GM19043 (cell line): Measurements from ENCODE around the gene MT1H.

Source experiments
- ATAC-seq: cut with Tn5 transposase; IDR thresholded peaks from one replicate; pipeline ENCODE4 v1.9.1; 2021; ENCODE audit warnings: low read depth; ENCODE audit not compliant: unreplicated experiment

MT1H gene

GRCh38 chr16:56635441-56635967 is 34.1 kb upstream of the MT1H start:
- ATAC-seq = no peak

GRCh38 chr16:56636616-56637413 is 32.8 kb upstream of the MT1H start:
- ATAC-seq = no peak

DNA sequence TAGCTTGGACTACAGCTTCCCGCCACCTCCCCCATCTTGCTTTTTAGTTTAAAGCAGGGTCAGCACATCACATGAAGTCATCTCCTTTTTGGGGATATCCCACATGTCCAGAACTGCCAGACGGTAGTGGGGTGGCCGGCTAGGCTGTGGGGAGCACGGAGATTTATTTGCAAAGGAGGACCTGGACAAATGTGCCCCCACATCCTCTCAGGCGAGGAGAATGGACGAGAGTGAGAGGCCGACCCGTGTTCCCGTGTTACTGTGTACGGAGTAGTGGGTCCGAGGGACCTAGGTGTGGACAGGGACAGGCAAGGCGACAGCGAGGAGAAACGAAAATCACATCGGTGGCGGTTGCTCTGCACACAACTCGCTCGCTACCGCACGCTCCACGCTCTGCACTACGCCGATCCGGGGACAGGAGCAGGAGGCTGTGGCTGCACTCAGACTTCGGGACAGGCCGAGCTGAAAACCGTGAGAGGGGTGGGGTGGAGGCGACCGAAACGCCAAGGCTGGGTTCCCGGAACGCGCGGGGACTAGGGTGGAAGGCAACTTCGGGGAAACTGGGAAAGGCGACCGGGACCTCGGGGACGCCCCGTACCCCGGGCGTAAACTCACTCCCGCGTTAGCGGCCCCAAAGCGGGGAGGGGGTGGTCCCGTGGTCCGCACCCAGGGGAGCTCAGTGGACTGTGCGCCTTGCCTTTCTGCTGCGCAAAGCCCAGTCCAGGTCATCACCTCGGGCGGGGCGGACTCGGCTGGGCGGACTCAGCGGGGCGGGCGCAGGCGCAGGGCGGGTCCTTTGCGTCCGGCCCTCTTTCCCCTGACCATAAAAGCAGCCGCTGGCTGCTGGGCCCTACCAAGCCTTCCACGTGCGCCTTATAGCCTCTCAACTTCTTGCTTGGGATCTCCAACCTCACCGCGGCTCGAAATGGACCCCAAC is 31.5 kb upstream of the MT1H start, which contains the start of gene MT1A:
Gene MT1A (plus strand): TSS at position 853 of the 937 bp plus-strand sequence. CDS start 73 bp downstream, at position 926.
- no peak for ATAC-seq

DNA sequence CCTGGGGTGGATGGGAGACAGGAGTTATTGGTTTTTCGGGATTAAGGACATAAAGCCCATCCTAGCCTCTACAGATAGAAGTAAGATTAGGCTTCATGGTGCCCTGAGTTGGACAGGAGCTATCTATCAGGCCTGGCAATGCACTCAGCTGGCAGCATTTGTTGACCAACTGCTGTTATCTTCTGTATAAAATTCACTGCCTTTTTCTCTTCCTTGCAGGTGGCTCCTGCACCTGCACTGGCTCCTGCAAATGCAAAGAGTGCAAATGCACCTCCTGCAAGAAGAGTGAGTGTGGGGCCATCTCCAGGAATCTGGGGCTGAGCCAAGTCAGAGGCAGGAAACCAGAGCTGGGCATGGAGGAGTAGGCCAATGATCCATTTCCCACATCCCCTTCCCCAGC is 30.6 kb upstream of the MT1H start:
- no peak for ATAC-seq

DNA sequence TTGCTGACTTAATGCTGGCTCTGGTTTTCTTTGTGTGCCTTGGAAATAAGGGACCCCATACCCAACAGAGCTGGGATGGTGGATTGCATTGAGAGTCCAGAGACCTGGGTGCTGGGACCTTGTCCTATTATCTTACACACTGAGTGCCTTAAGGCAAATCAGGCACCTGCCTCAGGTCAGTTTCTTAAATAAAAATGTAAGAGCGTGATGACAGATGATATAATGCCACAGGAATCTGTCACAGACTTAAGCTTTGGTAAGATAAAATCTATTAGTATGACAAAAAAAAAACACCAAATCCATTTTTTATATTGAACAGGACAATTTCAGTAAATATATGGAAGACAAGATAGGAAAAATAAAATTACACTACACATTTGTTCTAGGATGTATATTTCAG is 29.5 kb upstream of the MT1H start:
- no peak for ATAC-seq

DNA sequence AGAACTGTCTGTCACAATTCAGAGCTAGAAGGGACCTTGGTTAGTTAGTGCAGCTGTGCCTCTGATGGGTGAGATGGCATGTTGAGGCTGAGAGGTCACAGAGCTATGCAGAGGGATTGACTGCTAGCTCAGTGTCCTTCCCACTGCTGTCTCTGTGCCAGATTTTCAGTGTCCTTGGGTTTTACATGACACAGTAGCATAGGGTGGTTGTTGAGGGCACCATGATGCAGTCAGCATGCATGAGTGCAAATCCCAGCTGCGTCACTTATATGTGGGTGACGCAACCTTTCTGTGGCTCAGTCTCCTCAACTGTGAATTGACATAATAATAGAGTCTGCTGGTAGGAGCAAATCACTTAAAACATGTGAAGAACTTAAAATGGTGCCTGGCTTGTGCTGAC is 28.4 kb upstream of the MT1H start:
- no peak for ATAC-seq

DNA sequence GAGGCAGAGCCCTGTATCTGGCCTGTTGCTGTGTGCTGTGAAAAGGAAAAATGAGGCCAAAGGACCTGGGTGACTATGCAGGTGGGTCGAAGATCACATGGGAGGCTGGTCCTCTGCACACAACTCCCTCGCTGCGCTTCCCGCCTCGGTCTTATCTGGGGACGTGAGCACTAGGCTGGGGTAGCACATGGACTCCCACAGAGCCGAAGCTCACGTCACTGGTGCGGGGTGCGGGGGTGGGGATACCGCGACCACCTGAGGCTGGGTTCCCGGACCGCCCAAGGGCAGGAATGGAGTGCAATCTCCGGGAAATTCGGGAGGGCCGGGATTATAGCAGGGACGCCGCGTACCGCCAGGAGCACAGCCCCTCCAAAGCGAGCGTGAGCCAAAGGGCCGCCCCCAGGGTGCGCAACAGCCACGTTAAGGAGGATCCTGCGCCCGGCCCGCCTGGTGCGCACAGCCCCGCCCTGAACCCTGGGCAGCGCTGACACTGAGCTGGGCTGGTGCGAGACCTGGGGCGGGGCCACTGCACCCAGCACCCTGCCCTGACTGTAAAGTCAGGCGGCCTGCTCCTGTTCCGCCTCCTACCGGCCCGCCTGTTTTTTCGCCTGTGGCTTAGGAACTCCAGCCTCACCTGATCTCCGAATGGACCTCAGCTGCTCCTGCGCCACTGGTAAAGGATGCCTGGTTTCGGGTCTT is 26.4 kb upstream of the MT1H start:
- ATAC-seq = no peak

GRCh38 chr16:56643833-56644232 is 25.8 kb upstream of the MT1H start:
- ATAC-seq = no peak

GRCh38 chr16:56645311-56645710 is 24.3 kb upstream of the MT1H start:
- ATAC-seq = no peak

GRCh38 chr16:56645838-56646237 is 23.8 kb upstream of the MT1H start:
- no peak for ATAC-seq

DNA sequence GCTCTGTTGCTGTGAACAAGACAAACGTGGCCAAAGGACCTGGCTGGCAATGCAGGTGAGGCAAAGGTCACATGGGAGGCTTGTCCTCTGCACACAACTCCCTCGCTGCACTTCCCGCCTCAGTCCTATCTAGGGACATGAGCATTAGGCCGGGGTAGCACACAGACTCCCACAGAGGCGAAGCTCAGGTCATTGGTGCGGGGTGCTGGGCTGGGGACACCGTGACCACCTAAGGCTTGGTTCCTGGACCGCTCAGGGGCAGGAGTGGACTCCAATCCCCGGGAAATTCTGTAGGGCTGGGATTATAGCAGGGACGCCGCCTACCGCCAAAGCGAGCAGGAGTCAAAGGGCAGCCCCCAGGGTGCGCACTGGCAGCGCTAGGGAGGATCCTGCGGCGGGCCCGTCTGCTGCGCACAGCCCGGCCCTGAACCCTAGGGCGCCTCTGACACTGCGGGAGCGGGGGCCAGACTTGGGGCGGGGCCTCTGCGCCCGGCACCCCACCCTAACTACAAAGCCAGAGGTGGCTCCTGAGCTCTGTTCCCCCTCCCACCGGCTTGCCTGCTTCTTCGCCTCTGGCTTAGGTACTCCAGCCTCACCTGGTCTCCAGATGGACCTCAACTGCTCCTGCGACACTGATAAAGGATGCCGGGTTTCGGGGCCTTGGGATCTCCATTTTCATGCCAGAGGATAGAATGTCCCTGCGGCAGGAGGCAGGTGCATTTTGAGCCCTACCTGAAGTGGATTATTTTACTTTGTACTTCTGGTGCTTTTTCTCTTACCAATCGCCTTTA is 21.8 kb upstream of the MT1H start:
- no peak for ATAC-seq

- ATAC-seq = no peak
These were observed 20.3 kb upstream of the MT1H start for GRCh38 chr16:56649271-56649670.

DNA sequence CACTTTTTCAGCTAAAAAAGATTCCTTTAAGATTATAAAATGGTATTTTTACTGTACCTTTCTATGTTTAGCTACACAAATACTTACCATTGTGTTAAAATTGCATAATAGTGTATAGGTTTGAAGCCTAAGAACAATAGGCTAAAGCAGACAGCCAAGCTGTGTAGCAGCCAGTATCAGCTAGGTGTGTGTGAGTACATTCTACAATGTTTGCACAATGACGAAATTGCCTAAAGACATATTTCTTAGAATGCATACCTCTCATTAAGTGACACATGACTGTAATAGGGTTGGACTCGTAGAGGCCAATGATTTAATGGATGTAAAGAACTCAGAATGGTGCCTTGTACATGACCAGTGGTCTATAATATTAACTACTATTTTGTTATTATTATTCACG is 19.8 kb upstream of the MT1H start:
- ATAC-seq = no peak

- ATAC-seq = no peak
These were observed 18.0 kb upstream of the MT1H start, which contains the start of gene MT1B for GRCh38 chr16:56651586-56651985. Gene MT1B, plus strand, starts transcription at chr16:56651886. Its CDS starts 68 bp downstream, at chr16:56651954.

- ATAC-seq = no peak
These were observed 17.0 kb upstream of the MT1H start for GRCh38 chr16:56652600-56652999.

DNA sequence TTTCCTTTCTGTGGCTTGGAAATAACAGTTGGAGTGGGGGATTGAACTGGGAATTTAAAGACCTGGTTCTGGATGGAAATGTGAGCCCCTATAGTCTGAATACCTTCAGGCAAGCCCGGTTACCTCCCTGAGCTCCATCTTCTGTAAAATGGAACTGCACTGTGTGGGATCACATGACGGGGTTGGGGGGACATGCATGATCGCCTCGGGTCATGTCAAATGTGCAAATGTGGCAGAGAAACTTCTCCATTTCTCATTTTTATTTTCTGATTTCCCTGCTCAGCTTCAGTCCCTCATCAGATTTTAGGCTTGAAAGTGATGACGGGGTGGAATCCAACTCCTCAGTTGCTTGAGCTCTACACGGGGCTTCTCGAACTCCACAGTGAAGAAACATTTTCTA is 16.4 kb upstream of the MT1H start:
- no peak for ATAC-seq

- no peak for ATAC-seq
These were observed 11.9 kb upstream of the MT1H start, which contains the start of gene MT1F for GRCh38 chr16:56657555-56658326. Gene MT1F, plus strand, starts transcription at chr16:56657959. Its CDS starts 100 bp downstream, at chr16:56658059.

DNA sequence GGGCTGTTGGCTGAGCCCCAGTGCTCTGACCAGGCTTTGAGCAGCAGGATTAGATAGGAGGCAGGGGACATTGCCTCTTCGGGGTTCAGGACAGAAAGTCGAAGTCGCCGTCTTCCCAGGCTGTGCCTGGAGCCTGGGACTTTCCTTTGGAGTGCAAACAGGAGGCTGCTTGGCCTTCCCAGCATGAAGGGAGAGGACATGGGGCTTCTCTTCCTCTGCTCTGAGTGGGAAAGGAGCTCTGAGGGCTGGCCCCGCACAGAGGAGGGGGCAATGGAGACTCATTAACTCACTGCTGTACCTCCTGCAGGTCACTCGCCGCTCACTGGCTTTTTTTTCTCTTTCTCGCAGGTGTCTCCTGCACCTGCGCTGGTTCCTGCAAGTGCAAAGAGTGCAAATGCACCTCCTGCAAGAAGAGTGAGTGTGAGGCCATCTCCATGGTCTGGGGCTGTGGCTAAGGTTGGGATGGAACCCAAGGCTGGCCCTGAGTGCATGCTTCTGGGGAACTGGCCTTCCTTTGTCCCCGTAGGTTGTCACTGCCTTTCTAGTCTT is 11.2 kb upstream of the MT1H start:
- ATAC-seq = no peak
